Right ventricle myocardium inferior (tissue), 1 donor: ENCODE results near the gene ZNF410. TPM values are rescaled to one million over a fixed set of nuclear protein-coding genes. Genes with fewer than 3 reads are reported as not detected.
"Not testable (repeated sequence)": the region's sequence is repeated elsewhere in the genome, so short reads cannot be mapped to it uniquely, and the experiment has no call there.

ENCODE experiments used
- ATAC-seq: fragments of 200-7000 bp; cut with Tn5 transposase; one replicate; pipeline ENCODE4 v1.9.1; 2020; ENCODE audit warnings: mild to moderate bottlenecking, moderate library complexity
- DNase-seq: peaks from one replicate; pipeline ENCODE4 v3.0.0; 2021; ENCODE audit errors: missing footprints
- intact Hi-C: fragments of 100-400 bp; cut with DNase I; formaldehyde crosslinking; loops from one replicate; pipeline ENCODE4 v1.11.0; 2022
- total RNA-seq: library from RNA; stranded (reverse); fragmentation: NEBNext Ultra II Directional; extraction: Animal tissue kit (Norgen Biotek cat#: 25700); gene quantifications from one replicate; pipeline ENCODE4 v1.2.1, GENCODE V29; 2021
- donor health status: DM: no; HTN: yes; CAD: no; lungs with severe emphysema.

The ZNF410 gene
- total RNA-seq, 1 donor from 2014 or later: 16.0 TPM

GRCh38 chr14:73878436-73878835, 8.2 kb upstream of the ZNF410 start:
- DNase-seq: no peak
- intact Hi-C loops: no loop called here
- no peak for ATAC-seq

GRCh38 chr14:73879027-73879426, 7.6 kb upstream of the ZNF410 start:
- no peak for DNase-seq
- intact Hi-C loops: no loop called here
- ATAC-seq: no peak

- intact Hi-C loops: loop anchor here (5.0 kb wide), 2 partner anchors 97 to 157 kb away; no protein-coding TSS in a partner anchor
- DNase-seq (no peak), ATAC-seq (no peak)
Observed at GRCh38 chr14:73884438-73885190, 2.0 kb upstream of the ZNF410 start.

GRCh38 chr14:73887318-73887616, 608 bp downstream of the ZNF410 start:
- DNase-seq (no peak), ATAC-seq (no peak)
- intact Hi-C loops: loop anchor here (2.0 to 5.0 kb wide), 3 partner anchors 36 to 160 kb away; partner anchors contain the start of gene PTGR2

GRCh38 chr14:73887694-73888459, 1.2 kb downstream of the ZNF410 start:
- no peak for DNase-seq
- no peak for ATAC-seq
- intact Hi-C loops: loop anchor here (2.0 to 5.0 kb wide), 3 partner anchors 37 to 161 kb away; partner anchors contain the start of gene PTGR2

GRCh38 chr14:73888460-73888725, 1.7 kb downstream of the ZNF410 start:
- intact Hi-C loops: loop anchor here (5.0 kb wide), 2 partner anchors 101 to 161 kb away; no protein-coding TSS in a partner anchor
- DNase-seq (no peak), ATAC-seq (no peak)

- intact Hi-C loops: loop anchor here (5.0 kb wide), 2 partner anchors 102 to 162 kb away; no protein-coding TSS in a partner anchor
- DNase-seq (no peak), ATAC-seq (no peak)
Observed at GRCh38 chr14:73888971-73889370, 2.3 kb downstream of the ZNF410 start.

GRCh38 chr14:73889376-73889775, 2.7 kb downstream of the ZNF410 start:
- DNase-seq (no peak), ATAC-seq (no peak)
- intact Hi-C loops: loop anchor here (5.0 kb wide), 2 partner anchors 102 to 162 kb away; no protein-coding TSS in a partner anchor

GRCh38 chr14:73894180-73894687, 7.6 kb downstream of the ZNF410 start:
- DNase-seq, ATAC-seq, intact Hi-C loops: not testable (repeated sequence)

GRCh38 chr14:73895939-73896338, 9.3 kb downstream of the ZNF410 start:
- ATAC-seq (no peak), DNase-seq (no peak)
- intact Hi-C loops: no loop called here

- ATAC-seq (no peak), DNase-seq (no peak)
- intact Hi-C loops: no loop called here
Observed at GRCh38 chr14:73896521-73896920, 9.9 kb downstream of the ZNF410 start.

- no peak for ATAC-seq
- intact Hi-C loops: no loop called here
- DNase-seq: no peak
Observed at GRCh38 chr14:73903028-73903427, 16.4 kb downstream of the ZNF410 start.

GRCh38 chr14:73909681-73910080, 23.0 kb downstream of the ZNF410 start:
- intact Hi-C loops: no loop called here
- DNase-seq (no peak), ATAC-seq (no peak)

- intact Hi-C loops: no loop called here
- no peak for DNase-seq
- no peak for ATAC-seq
Observed at GRCh38 chr14:73913256-73913655, 26.6 kb downstream of the ZNF410 start.

GRCh38 chr14:73916324-73916723, 29.7 kb downstream of the ZNF410 start:
- no peak for DNase-seq
- no peak for ATAC-seq
- intact Hi-C loops: no loop called here

- intact Hi-C loops, ATAC-seq, DNase-seq: not testable (repeated sequence)
Observed at GRCh38 chr14:73919457-73919856, 32.8 kb downstream of the ZNF410 start.

GRCh38 chr14:73924337-73924736, 37.7 kb downstream of the ZNF410 start:
- intact Hi-C loops: no loop called here
- DNase-seq: no peak
- no peak for ATAC-seq

- DNase-seq: no peak
- intact Hi-C loops: no loop called here
- no peak for ATAC-seq
Observed at GRCh38 chr14:73935666-73936065, 49.0 kb downstream of the ZNF410 start.

GRCh38 chr14:73936548-73936947, 49.9 kb downstream of the ZNF410 start:
- DNase-seq (no peak), ATAC-seq (no peak)
- intact Hi-C loops: no loop called here

- intact Hi-C loops: no loop called here
- peak; percentile 42 for ATAC-seq
- DNase-seq: no peak
Observed at GRCh38 chr14:73937012-73937411, 50.4 kb downstream of the ZNF410 start.
